T47D (cell line): Measurements from ENCODE around the gene MLYCD.
A peak's percentile ranks its signal among the peaks of the same experiment; 100 is the strongest.
"Not testable (repeated sequence)": the region's sequence is repeated elsewhere in the genome, so short reads cannot be mapped to it uniquely, and the experiment has no call there.

Experiments used
- DNase-seq, 2 experiments: peaks; one replicate each; pipeline versions ENCODE4 v3.0.0 to v3.0.0-alpha.2; 2011 to 2012; ENCODE audit warnings: low read depth in 1 of 2, low spot score in 1 of 2
- JUND ChIP-seq: IDR thresholded peaks from 2 replicates; pipeline ENCODE4 v1.6.1; 2012; ENCODE audit warnings: low read depth
- in situ Hi-C: cut with HindIII; loops from 2 replicates; pipeline ENCODE4 v1.10.0; 2016; ENCODE audit warnings: low sequenced_read_pairs, low pct_unique_long_range_greater_than_20kb

Gene MLYCD

GRCh38 chr16:83942074-83942473 is 43.2 kb downstream of the MLYCD start:
- no peak for TF ChIP-seq JUND
- DNase-seq: no peak
- in situ Hi-C loops: no loop called here

GRCh38 chr16:83942815-83943515 is 44.0 kb downstream of the MLYCD start:
- no peak for TF ChIP-seq JUND
- in situ Hi-C loops: no loop called here
- peak in 1 of 2 experiments; percentile 78 for DNase-seq

GRCh38 chr16:83943516-83944050 is 44.7 kb downstream of the MLYCD start:
- no peak for TF ChIP-seq JUND
- peak in 1 of 2 experiments; percentile 65 for DNase-seq
- in situ Hi-C loops: no loop called here

GRCh38 chr16:83945587-83945986 is 46.7 kb downstream of the MLYCD start:
- DNase-seq: no peak
- in situ Hi-C loops: no loop called here
- TF ChIP-seq JUND: no peak

- no peak for TF ChIP-seq JUND
- no peak for DNase-seq
Observed at GRCh38 chr16:83946154-83946780, 47.4 kb downstream of the MLYCD start.

GRCh38 chr16:83946781-83947566 is 48.1 kb downstream of the MLYCD start:
- peak in 1 of 2 experiments; percentile 98 for DNase-seq
- TF ChIP-seq JUND: no peak; the same call in 1 of the 2 replicates

More at GRCh38 chr16:83946154-83946780, 47.4 kb downstream of the MLYCD start:
- in situ Hi-C loops: no loop called here

GRCh38 chr16:83947642-83948234 is 48.8 kb downstream of the MLYCD start:
- in situ Hi-C loops: no loop called here
- no peak for DNase-seq
- TF ChIP-seq JUND: no peak

More at GRCh38 chr16:83946781-83947566, 48.1 kb downstream of the MLYCD start:
- in situ Hi-C loops: no loop called here

- no peak for DNase-seq
- in situ Hi-C loops: no loop called here
- TF ChIP-seq JUND: no peak
Observed at GRCh38 chr16:83948914-83949723, 50.2 kb downstream of the MLYCD start.

- no peak for TF ChIP-seq JUND
- DNase-seq: no peak
- in situ Hi-C loops: no loop called here
Observed at GRCh38 chr16:83949724-83950001, 50.7 kb downstream of the MLYCD start.

GRCh38 chr16:83950862-83951399 is 52.0 kb downstream of the MLYCD start:
- DNase-seq, in situ Hi-C loops: not testable (repeated sequence)

- in situ Hi-C loops: no loop called here
- DNase-seq: peak in 1 of 2 experiments; percentile 61
- no peak for TF ChIP-seq JUND
Observed at GRCh38 chr16:83951544-83951943, 52.6 kb downstream of the MLYCD start.

GRCh38 chr16:83952587-83952939 is 53.6 kb downstream of the MLYCD start:
- DNase-seq: peak in 1 of 2 experiments; percentile 93
- TF ChIP-seq JUND: no peak
- in situ Hi-C loops: no loop called here
